Peyer's patch (tissue), 4 donors: ENCODE results near the gene AGBL4.

Source experiments
- CTCF ChIP-seq, 6 experiments: fragments of 450-650 bp in 4 of 6; fragments of 200-600 bp in 2 of 6; sonication (generic) in 1 of 6; IDR thresholded peaks; one replicate each; pipeline ENCODE4 v1.5.1; 2017 to 2019; ENCODE audit warnings: antibody characterized with exemption in 6 of 6, mild to moderate bottlenecking in 3 of 6, moderate library complexity in 1 of 6
- POLR2A ChIP-seq, 2 donors: fragments of 450-650 bp; IDR thresholded peaks; one replicate each; pipeline ENCODE4 v1.5.1; 2017; ENCODE audit warnings: antibody characterized with exemption in 2 of 2, mild to moderate bottlenecking in 2 of 2, moderate library complexity in 2 of 2

GRCh38 chr1:48532976-48533375 lies 1490.8 kb downstream of the AGBL4 start:
- no peak for TF ChIP-seq CTCF (IDR thresholded peaks at IDR 0.05)
- TF ChIP-seq POLR2A (IDR thresholded peaks at IDR 0.05): no peak
